GM21447 (cell line): Measurements from ENCODE around the gene LBHD2.
A peak's percentile ranks its signal among the peaks of the same experiment; 100 is the strongest.

Experiments used
- ATAC-seq: cut with Tn5 transposase; IDR thresholded peaks from one replicate; pipeline ENCODE4 v1.9.1; 2021; ENCODE audit not compliant: unreplicated experiment

LBHD2 gene

GRCh38 chr14:103067231-103067954, 16.6 kb upstream of the LBHD2 start:
- ATAC-seq, result no peak

GRCh38 chr14:103068351-103069073, 15.5 kb upstream of the LBHD2 start:
- ATAC-seq, result no peak

GRCh38 chr14:103070263-103070885, 13.6 kb upstream of the LBHD2 start:
- ATAC-seq, result no peak

- no peak for ATAC-seq
Observed at GRCh38 chr14:103070971-103071542, 13.0 kb upstream of the LBHD2 start.

- no peak for ATAC-seq
Observed at GRCh38 chr14:103071544-103072251, 12.3 kb upstream of the LBHD2 start.

- no peak for ATAC-seq
Observed at GRCh38 chr14:103072595-103073366, 11.2 kb upstream of the LBHD2 start.

GRCh38 chr14:103073367-103073875, 10.6 kb upstream of the LBHD2 start:
- ATAC-seq, result no peak

GRCh38 chr14:103073876-103074728, 9.9 kb upstream of the LBHD2 start:
- no peak for ATAC-seq

GRCh38 chr14:103074729-103075367, 9.2 kb upstream of the LBHD2 start:
- ATAC-seq, result no peak

- ATAC-seq, result peak; percentile 51
Observed at GRCh38 chr14:103078420-103078749, 5.6 kb upstream of the LBHD2 start.

- ATAC-seq, result no peak
Observed at GRCh38 chr14:103078860-103079587, 5.0 kb upstream of the LBHD2 start.

GRCh38 chr14:103081951-103082350, 2.1 kb upstream of the LBHD2 start:
- ATAC-seq, result no peak

GRCh38 chr14:103085106-103086091, 1.4 kb downstream of the LBHD2 start:
- ATAC-seq, result no peak

- ATAC-seq, result no peak
Observed at GRCh38 chr14:103086771-103087342, 2.8 kb downstream of the LBHD2 start.

GRCh38 chr14:103087343-103087835, 3.4 kb downstream of the LBHD2 start:
- no peak for ATAC-seq

- no peak for ATAC-seq
Observed at GRCh38 chr14:103088921-103089320, 4.9 kb downstream of the LBHD2 start.
